ENCODE results near the gene ETNK2.
"Not testable (repeated sequence)": the region's sequence is repeated elsewhere in the genome, so short reads cannot be mapped to it uniquely, and the experiment has no call there.

The ETNK2 gene

GRCh38 chr1:204123376-204123775 is 28.5 kb downstream of the ETNK2 start:
- no peak for DNase-seq

- no peak for DNase-seq
Measured at GRCh38 chr1:204121840-204122555, 29.8 kb downstream of the ETNK2 start.

- DNase-seq: no peak
Measured at GRCh38 chr1:204116539-204116938, 35.3 kb downstream of the ETNK2 start.

GRCh38 chr1:204115116-204115515 is 36.7 kb downstream of the ETNK2 start:
- DNase-seq: no peak

- no peak for DNase-seq
Measured at GRCh38 chr1:204114606-204115005, 37.2 kb downstream of the ETNK2 start.

- no peak for DNase-seq
Measured at GRCh38 chr1:204113896-204114295, 37.9 kb downstream of the ETNK2 start.

GRCh38 chr1:204112876-204113730 is 38.7 kb downstream of the ETNK2 start:
- no peak for DNase-seq

GRCh38 chr1:204110894-204111633 is 40.8 kb downstream of the ETNK2 start:
- DNase-seq: no peak

- no peak for DNase-seq
Measured at GRCh38 chr1:204108312-204109141, 43.3 kb downstream of the ETNK2 start.

- DNase-seq: no peak
Measured at GRCh38 chr1:204107892-204108291, 44.0 kb downstream of the ETNK2 start.

- DNase-seq: no peak
Measured at GRCh38 chr1:204106825-204107224, 45.0 kb downstream of the ETNK2 start.

- no peak for DNase-seq
Measured at GRCh38 chr1:204105131-204105515, 46.7 kb downstream of the ETNK2 start.

GRCh38 chr1:204104331-204105130 is 47.3 kb downstream of the ETNK2 start:
- no peak for DNase-seq

- DNase-seq: no peak
Measured at GRCh38 chr1:204103431-204103741, 48.5 kb downstream of the ETNK2 start.

GRCh38 chr1:204102739-204103430 is 49.0 kb downstream of the ETNK2 start:
- no peak for DNase-seq

GRCh38 chr1:204102029-204102611 is 49.7 kb downstream of the ETNK2 start:
- no peak for DNase-seq

GRCh38 chr1:204099754-204100153 is 52.1 kb downstream of the ETNK2 start:
- DNase-seq: not testable (repeated sequence)

- DNase-seq: no peak
Measured at GRCh38 chr1:204098683-204099082, 53.2 kb downstream of the ETNK2 start.

- no peak for DNase-seq
Measured at GRCh38 chr1:204096931-204097330, 54.9 kb downstream of the ETNK2 start.

GRCh38 chr1:204094856-204095634 is 56.8 kb downstream of the ETNK2 start:
- DNase-seq: no peak
